HG03135 (cell line): ENCODE results near the gene ADA.

Source experiments
- ATAC-seq: cut with Tn5 transposase; IDR thresholded peaks from one replicate; pipeline ENCODE4 v1.9.1; 2021; ENCODE audit warnings: mild to moderate bottlenecking, moderate library complexity; ENCODE audit not compliant: unreplicated experiment

Gene ADA

DNA sequence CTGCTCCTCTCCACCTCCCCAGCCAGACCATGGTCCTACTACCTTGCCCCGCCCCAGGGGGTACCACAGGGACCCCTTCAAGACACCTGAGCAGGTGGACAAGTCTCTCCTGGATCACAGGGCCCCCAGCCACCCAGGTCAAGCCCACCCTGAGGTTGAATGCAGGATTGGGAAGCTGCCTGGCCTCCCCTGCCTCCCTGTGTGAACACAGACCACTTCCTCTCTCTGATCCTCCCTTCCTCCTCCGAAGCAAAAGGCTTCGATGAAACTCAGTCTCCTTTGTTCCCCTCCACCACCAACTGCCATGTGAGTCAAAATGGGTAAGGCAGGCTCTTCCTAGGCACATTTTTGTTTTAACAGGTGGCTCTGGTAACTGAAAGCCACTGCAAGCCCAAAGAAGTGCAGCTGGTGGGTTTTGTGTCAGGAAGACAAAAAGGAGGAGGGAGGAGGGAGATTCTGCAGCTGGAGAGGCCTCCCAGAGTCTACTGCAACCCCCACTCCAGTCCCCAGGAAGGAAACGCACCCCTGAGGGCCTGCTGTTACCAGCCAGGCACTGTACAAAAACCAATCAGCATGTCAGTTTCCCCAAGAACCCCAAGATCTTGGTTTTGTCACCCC is 5.4 kb downstream of the ADA start:
- ATAC-seq: peak; percentile 24

- ATAC-seq: no peak
Measured at GRCh38 chr20:44644667-44645131, 6.8 kb downstream of the ADA start.

DNA sequence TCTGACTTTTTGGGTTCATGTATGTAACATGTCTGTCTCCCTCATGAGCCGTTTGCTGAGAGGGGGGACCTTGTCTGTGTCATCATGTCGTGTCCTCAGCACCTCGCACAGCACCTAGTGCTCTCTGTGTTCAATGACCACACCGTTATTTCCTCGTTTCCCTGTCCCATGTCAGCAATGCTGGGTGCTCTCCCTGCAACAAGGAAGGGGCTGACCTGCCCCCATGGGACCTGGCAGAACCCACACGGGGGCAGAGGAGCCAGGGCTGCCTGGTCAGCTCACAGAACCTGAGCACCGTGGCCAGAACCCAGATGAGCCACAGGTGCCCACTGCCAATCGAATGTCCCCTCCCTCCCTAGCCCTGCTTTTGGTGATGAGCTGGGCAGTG is 7.3 kb downstream of the ADA start:
- ATAC-seq: no peak

DNA sequence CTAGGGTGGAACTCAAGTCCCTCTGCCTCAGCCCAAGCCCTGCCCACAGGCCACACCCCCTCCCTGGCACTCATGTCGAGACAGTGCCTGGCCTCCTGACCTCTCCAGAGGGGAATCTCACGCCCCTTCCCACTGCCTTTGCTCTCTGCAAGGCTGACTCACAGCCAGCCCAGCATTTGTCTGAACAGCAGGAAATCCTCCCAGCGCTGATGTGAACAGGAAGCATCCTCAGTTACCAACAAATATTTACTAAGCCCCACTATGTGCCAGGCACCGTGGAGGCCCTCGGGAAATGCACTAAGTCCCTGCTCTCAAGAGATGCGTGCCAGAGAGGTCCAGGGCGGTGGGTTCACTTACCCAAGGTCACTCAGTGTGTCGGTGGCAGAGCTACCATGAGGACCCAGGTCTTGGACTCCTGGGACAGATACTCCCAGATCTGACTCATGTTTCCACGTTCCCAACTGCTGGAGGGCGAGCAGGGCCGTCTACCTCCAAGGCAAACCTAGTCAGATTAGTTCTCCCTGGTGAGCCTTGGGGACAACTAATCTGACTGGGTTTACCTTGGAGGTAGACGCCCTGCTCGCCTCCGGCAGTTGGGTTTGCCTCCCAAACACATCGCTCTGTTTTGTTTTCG is 7.8 kb downstream of the ADA start:
- no peak for ATAC-seq

DNA sequence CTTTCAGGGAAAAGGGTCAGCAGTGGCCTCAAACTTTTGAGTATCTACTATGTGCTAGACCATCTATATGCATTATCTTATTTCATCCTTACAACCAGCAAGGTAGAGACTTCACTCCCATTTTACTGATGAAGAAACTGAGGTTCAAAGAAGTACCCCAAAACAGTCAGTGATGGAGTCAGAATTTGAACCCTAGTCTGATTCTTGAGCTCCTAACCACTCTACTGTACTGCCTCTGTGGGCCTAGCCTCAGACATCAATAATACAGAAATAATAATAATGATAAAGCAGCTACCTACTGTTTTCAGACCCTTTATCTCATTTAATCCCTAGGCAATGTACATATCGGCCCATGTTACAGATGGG is 8.4 kb downstream of the ADA start:
- no peak for ATAC-seq

DNA sequence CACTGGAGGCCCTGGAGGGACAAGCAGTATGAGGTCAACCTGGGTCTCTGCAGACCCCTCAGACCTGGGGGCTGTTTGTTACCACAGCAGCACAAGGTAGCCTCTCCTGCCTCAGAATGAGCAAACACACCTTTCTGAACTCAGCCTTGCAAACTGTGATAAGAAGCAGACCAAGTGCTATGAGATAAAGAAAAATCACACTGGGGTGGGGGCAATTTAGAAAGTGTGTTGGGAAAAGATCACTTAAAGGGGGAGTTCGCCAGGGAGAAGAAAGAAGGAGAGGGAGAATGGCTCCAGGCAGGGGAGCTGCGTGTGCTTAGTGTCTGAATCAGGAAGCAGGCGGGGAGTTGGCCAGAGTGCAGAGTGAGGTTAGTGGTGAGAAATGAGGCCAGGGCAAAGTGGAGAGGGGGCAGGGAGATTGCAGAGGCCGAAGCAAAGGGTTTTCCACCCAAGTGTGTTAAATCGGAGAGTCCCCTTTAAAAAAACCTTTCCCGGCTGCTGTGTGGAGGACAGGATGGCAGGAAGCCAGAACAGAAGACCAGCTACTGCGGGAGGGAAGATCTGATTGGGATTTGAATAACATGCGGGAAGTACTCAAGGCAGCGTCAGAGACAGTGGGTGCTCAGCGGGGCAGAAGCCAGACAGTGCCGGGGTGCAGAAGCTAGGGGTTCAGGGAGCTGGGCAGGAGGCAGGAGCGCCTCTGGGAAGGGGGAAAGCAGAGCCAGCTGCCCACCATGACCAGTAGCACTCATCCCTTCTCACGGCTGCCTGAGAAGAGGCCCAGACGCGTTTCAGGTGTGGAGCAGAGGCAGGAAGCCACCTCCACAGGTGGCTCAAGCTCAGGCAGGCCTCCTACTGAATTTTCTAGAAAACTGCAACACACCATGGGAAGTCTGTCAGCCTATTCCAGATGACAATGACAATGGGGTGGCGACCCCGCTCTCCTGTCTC is 9.0 kb downstream of the ADA start:
- no peak for ATAC-seq

- ATAC-seq: no peak
Measured at GRCh38 chr20:44641325-44641724, 10.2 kb downstream of the ADA start.

DNA sequence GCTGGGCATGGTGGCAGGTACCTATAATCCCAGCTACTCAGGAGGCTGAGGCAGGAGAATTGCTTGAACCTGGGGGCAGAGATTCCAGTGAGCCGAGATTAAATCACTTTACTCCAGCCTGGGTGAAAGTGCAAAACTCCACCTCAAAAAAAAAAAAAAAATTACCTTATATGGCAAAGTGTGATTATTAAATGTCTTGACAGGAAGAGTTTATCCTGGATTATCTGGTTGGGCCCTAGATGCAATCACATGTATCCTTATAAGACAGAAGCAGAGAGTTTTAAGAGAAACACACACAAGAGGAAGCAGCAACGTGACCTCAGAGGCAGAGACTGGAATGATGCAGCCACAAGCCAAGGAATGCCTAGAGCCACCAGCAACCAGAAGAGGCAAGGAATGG is 11.0 kb downstream of the ADA start:
- no peak for ATAC-seq

- ATAC-seq: no peak
Measured at GRCh38 chr20:44637522-44638372, 13.8 kb downstream of the ADA start.

GRCh38 chr20:44637042-44637441 is 14.5 kb downstream of the ADA start:
- no peak for ATAC-seq

DNA sequence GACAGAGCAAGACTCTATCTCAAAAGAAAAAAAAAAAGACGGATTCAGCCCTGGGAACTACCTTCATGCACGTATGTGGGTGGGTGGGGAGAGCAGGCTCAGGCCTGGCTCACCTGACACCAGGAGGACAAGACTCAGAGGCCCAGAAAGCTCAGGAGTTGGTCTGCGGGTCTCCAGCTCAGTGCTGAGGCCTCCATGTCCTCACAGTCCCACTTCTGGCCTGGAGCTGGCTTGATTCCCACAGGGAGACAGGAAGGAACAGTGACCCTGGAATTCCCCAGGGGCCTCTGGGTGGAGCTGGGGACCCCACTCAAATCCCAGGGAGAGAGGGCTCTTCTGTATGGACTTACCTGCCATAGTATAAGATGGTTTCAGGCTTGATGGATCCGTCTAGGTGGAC is 15.6 kb downstream of the ADA start:
- ATAC-seq: no peak

GRCh38 chr20:44633872-44634600 is 17.5 kb downstream of the ADA start:
- no peak for ATAC-seq

- ATAC-seq: no peak
Measured at GRCh38 chr20:44633187-44633810, 18.2 kb downstream of the ADA start.

DNA sequence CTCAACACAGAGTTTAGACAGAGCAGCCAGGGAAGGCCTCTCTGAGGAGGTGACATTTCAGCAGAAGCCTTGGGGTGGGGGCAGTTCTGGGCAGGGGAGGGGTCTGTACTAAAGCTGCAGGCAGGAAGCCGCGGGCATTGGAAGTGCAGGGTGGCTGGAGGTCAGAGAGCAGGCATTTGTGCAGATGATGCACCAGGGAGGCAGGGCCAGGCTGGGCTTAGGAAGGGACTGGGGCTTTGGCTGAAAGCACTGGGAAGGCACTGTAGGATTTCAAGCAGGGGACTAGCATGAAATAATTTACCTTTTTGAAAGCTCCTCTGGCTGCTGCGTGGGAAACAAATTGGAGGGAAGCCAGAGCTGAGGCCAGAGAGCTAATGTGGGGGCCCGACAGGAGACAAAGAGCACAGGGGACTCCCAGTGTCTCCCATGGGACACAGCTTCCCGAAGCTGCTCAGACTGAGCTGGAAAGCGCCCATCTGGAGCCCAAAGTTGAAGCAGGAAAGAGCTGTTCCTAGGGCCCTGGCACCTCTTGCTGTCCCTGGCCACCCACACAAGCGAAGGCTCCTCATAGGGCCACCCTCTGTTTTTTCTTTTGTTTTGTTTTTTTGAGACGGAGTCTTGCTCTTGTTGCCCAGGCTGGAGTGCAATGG is 19.3 kb downstream of the ADA start:
- no peak for ATAC-seq

- ATAC-seq: no peak
Measured at GRCh38 chr20:44630297-44630696, 21.2 kb downstream of the ADA start.

DNA sequence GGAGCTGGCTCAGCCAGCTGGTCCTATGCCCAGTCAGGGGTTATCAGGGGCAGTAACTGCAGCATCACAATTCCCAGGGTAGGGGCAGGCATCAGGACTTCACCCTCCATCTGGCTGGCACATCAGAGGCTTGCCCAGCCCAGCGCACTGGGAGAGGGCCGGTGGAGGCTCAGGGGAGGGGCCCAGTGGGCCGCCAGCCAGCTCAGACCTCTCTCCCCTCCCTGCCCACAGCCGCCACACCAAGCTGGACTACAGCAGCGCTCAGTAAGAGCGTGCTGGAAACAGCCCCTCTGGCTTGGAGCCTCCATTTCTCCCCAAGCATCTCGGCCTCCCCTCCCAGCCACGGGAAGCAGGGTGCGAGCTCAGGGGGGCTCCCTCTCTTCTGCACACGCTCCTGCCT is 22.0 kb downstream of the ADA start:
- ATAC-seq: no peak

- no peak for ATAC-seq
Measured at GRCh38 chr20:44629017-44629385, 22.5 kb downstream of the ADA start.

- ATAC-seq: no peak
Measured at GRCh38 chr20:44627364-44628010, 24.0 kb downstream of the ADA start.

DNA sequence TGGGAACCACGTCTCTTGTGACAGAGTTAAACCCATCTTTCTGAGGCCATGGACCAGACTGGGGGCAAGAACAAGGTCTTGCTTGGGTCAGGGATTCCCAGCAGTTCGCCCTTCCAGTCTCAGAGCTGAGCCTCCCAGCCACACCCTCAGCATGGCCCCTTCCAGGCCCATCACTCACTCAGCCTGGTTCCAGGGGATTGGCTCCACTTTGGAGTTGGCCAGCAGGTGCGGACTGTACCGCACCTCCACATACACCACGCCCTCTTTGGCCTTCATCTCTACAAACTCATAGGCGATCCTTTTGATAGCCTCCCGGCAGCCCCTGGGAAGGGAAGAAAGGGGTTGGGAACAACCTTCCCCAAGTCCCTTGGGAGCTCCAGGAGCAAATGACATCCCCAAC is 25.2 kb downstream of the ADA start:
- no peak for ATAC-seq
